ENCODE measurements around the gene NRK. TPM values are rescaled to one million over a fixed set of nuclear protein-coding genes. Genes with fewer than 3 reads are reported as not detected.

Gene NRK
- total and polyA plus RNA-seq, 2 of the 4 experiments (the other 2 are of a cell fraction) = 0.92 to 2.7 TPM

DNA sequence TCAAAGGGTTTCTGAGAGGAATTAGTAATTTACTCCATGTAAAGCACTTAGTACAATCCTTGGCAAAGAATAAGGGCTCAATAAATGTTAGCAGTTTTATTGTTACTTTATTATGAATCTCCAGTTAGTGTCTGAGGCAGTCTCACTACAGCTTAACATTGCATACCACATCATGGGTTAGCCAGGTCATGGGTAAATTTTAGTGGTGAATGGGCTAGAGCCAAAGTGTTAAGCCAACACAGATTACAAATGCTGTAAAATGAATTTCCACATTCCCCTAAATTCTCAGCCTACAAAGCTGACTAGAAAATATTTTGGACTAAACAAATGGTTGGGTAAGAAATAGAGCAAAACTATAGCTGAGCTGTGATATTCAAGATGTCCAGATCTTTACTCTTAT lies 72.4 kb downstream of the NRK start:
- TF ChIP-seq, protein P1, sequence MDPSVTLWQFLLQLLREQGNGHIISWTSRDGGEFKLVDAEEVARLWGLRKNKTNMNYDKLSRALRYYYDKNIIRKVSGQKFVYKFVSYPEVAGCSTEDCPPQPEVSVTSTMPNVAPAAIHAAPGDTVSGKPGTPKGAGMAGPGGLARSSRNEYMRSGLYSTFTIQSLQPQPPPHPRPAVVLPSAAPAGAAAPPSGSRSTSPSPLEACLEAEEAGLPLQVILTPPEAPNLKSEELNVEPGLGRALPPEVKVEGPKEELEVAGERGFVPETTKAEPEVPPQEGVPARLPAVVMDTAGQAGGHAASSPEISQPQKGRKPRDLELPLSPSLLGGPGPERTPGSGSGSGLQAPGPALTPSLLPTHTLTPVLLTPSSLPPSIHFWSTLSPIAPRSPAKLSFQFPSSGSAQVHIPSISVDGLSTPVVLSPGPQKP (IDR thresholded peaks at IDR 0.05; ENCODE audit: borderline replicate concordance, low read depth, low read length) = no peak
- TF ChIP-seq BHLHE40 (IDR thresholded peaks at IDR 0.05; ENCODE audit: low read depth, low read length) (no peak), RAD21 (IDR thresholded peaks at IDR 0.05; ENCODE audit: low read length) (no peak), RCOR1 (IDR thresholded peaks at IDR 0.05; ENCODE audit: insufficient replicate concordance, low read length) (no peak), FOS (IDR thresholded peaks at IDR 0.05; ENCODE audit: low read depth, low read length) (no peak), CEBPB (IDR thresholded peaks at IDR 0.05; ENCODE audit: low read depth, low read length) (no peak), MAZ (IDR thresholded peaks at IDR 0.05; ENCODE audit: borderline replicate concordance, low read depth, low read length) (no peak), NFE2L2 (IDR thresholded peaks at IDR 0.05; ENCODE audit: low read depth, low read length) (no peak), RFX5 (IDR thresholded peaks at IDR 0.05; ENCODE audit: low read depth, low read length) (no peak), POLR2A (IDR thresholded peaks at IDR 0.05; ENCODE audit: low read depth, low read length) (no peak), SMC3 (IDR thresholded peaks at IDR 0.05; ENCODE audit: low read depth, low read length) (no peak), CHD1 (IDR thresholded peaks at IDR 0.05; ENCODE audit: low read depth, low read length) (no peak), MXI1 (IDR thresholded peaks at IDR 0.05; ENCODE audit: borderline replicate concordance, low read depth, low read length) (no peak)
- TF ChIP-seq, protein P2, sequence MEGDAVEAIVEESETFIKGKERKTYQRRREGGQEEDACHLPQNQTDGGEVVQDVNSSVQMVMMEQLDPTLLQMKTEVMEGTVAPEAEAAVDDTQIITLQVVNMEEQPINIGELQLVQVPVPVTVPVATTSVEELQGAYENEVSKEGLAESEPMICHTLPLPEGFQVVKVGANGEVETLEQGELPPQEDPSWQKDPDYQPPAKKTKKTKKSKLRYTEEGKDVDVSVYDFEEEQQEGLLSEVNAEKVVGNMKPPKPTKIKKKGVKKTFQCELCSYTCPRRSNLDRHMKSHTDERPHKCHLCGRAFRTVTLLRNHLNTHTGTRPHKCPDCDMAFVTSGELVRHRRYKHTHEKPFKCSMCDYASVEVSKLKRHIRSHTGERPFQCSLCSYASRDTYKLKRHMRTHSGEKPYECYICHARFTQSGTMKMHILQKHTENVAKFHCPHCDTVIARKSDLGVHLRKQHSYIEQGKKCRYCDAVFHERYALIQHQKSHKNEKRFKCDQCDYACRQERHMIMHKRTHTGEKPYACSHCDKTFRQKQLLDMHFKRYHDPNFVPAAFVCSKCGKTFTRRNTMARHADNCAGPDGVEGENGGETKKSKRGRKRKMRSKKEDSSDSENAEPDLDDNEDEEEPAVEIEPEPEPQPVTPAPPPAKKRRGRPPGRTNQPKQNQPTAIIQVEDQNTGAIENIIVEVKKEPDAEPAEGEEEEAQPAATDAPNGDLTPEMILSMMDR (conservative IDR thresholded peaks at IDR 0.05; ENCODE audit: low read depth, low read length) = no peak
- TF ChIP-seq, protein P3, sequence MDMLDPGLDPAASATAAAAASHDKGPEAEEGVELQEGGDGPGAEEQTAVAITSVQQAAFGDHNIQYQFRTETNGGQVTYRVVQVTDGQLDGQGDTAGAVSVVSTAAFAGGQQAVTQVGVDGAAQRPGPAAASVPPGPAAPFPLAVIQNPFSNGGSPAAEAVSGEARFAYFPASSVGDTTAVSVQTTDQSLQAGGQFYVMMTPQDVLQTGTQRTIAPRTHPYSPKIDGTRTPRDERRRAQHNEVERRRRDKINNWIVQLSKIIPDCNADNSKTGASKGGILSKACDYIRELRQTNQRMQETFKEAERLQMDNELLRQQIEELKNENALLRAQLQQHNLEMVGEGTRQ (IDR thresholded peaks at IDR 0.05; ENCODE audit: low read depth, low read length) = no peak
- peak; percentile 0 for DNase-seq
- H4K20me1 ChIP-seq (ENCODE audit: insufficient read depth, low read length) = no peaks in the 10 kb centered on the region

More for the DNA sequence above, 72.4 kb downstream of the NRK start:
- no peak overlapping the region for H2AK9ac ChIP-seq (replicated peaks; ENCODE audit: low read depth, low read length, poor library complexity)
- no peak overlapping the region for H2BK5ac ChIP-seq (ENCODE audit: low read depth, low read length, poor library complexity, severe bottlenecking)
- no peaks in the 10 kb centered on the region for H3K36me3 ChIP-seq (ENCODE audit: control insufficient read depth, insufficient read depth, low read length)
- H3K4me3 ChIP-seq (ENCODE audit: insufficient read depth, low read depth, low read length) = no peak overlapping the region
- H3K79me1 ChIP-seq (ENCODE audit: low read depth in 1 of 2, low read length in 2 of 2) = no peaks in the 10 kb centered on the region
- dilution Hi-C loops (cut with HindIII; ENCODE audit: low sequenced_read_pairs, unreplicated experiment) (no loop called here), intact Hi-C loops (cut with micrococcal nuclease) (no loop called here), in situ Hi-C loops (cut with MboI; ENCODE audit: low sequenced_read_pairs) (no loop called here)
- H4K5ac ChIP-seq (ENCODE audit: low read depth, low read length) = no peak overlapping the region
- no peak overlapping the region for H2AFZ ChIP-seq (replicated peaks; ENCODE audit: low read length, poor library complexity)
- no peak overlapping the region for H4K8ac ChIP-seq (ENCODE audit: low read depth in 2 of 2, low read length in 2 of 2)
- H2BK120ac ChIP-seq (ENCODE audit: low read depth, low read length) = no peak overlapping the region
- no peaks in the 10 kb centered on the region for H3K4me1 ChIP-seq (ENCODE audit: control insufficient read depth, insufficient read depth, low read length)
- no peak overlapping the region for H2BK15ac ChIP-seq (ENCODE audit: low read depth, low read length)
- H3K27me3 ChIP-seq (ENCODE audit: control insufficient read depth, insufficient read depth, low read length) = no peaks in the 10 kb centered on the region; the same call in 1 of the 2 replicates
- no peak overlapping the region for H3K18ac ChIP-seq (ENCODE audit: low read depth, low read length)
- no peak overlapping the region for H4K91ac ChIP-seq (ENCODE audit: insufficient read depth, low read depth, low read length)
- H3K4me2 ChIP-seq (ENCODE audit: low read depth, low read length) = no peak overlapping the region
- H3K9me3 ChIP-seq (ENCODE audit: control insufficient read depth, insufficient read depth, low read length) = no peaks in the 10 kb centered on the region
- H3K23ac ChIP-seq (ENCODE audit: low read depth, low read length) = no peak overlapping the region
- no peaks in the 10 kb centered on the region for H3K9me1 ChIP-seq (ENCODE audit: insufficient read depth, low read length)
- no peak overlapping the region for H3K56ac ChIP-seq (ENCODE audit: extremely low read depth, insufficient read depth, low read length)
- H3K4ac ChIP-seq (ENCODE audit: low read depth, low read length) = no peak overlapping the region
- no peak overlapping the region for H3K14ac ChIP-seq (replicated peaks; ENCODE audit: low read depth, low read length)
- H3K27ac ChIP-seq (ENCODE audit: insufficient read depth, low read length) = no peak overlapping the region
- no TSS peak for BruUV-seq (replicated peaks)
- no peak overlapping the region for H3K9ac ChIP-seq (ENCODE audit: low read depth, low read length)
- ChIA-PET POLR2A (ENCODE audit: unreplicated experiment) (no interaction called here), CTCF (interaction anchor here (1.4 kb wide), 1 partner anchor 39 kb away, joined by 3 read pairs; no protein-coding TSS in a partner anchor)
- no peak overlapping the region for H2AK5ac ChIP-seq (ENCODE audit: low read depth, low read length)
- no peak for ATAC-seq (ENCODE audit: low read depth)
- no peak overlapping the region for H2BK20ac ChIP-seq (ENCODE audit: low read depth, low read length)
